Calu3 (cell line): Measurements from ENCODE around the gene AUH. TPM values are rescaled to one million over a fixed set of nuclear protein-coding genes. Genes with fewer than 3 reads are reported as not detected.
"Not testable (repeated sequence)": the region's sequence is repeated elsewhere in the genome, so short reads cannot be mapped to it uniquely, and the experiment has no call there.

ENCODE experiments used
- BruUV-seq: library from RNA; stranded (reverse); fragments of 400-500 nt; replicated peaks from 2 replicates; lab custom pipeline; 2021; lab: Mats Ljungman, UMichigan
- CTCF ChIA-PET: fragments of 300-600 bp; sonication (Branson Sonifier 250); formaldehyde crosslinking; loops from one replicate; lab custom pipeline; 2022; ENCODE audit warnings: antibody characterized with exemption; lab: Charles Lee
- DNase-seq: peaks from one replicate; pipeline ENCODE4 v3.0.0; 2022
- H3K27ac Mint-ChIP-seq: one replicate; pipeline ENCODE4 v1.8.0; 2022; ENCODE audit warnings: mixed read lengths; ENCODE audit not compliant: unreplicated experiment
- H3K27me3 Mint-ChIP-seq: one replicate; pipeline ENCODE4 v1.8.0; 2022; ENCODE audit warnings: mixed read lengths; ENCODE audit not compliant: unreplicated experiment
- H3K36me3 Mint-ChIP-seq: one replicate; pipeline ENCODE4 v1.8.0; 2022; ENCODE audit warnings: mild to moderate bottlenecking, moderate library complexity, mixed read lengths; ENCODE audit not compliant: insufficient read depth, unreplicated experiment
- H3K4me1 Mint-ChIP-seq: one replicate; pipeline ENCODE4 v1.8.0; 2022; ENCODE audit warnings: mild to moderate bottlenecking, low read depth, mixed read lengths; ENCODE audit not compliant: unreplicated experiment
- H3K4me3 Mint-ChIP-seq: one replicate; pipeline ENCODE4 v1.8.0; 2022; ENCODE audit warnings: mild to moderate bottlenecking, low read depth, moderate library complexity, mixed read lengths; ENCODE audit not compliant: unreplicated experiment
- H3K9me3 Mint-ChIP-seq: one replicate; pipeline ENCODE4 v1.8.0; 2022; ENCODE audit warnings: low read depth, mixed read lengths; ENCODE audit not compliant: unreplicated experiment
- intact Hi-C: fragments of 100-400 bp; cut with micrococcal nuclease; formaldehyde crosslinking; loops from one replicate; pipeline ENCODE4 v1.10.0; 2022; ENCODE audit not compliant: unreplicated experiment
- total RNA-seq: library from RNA; stranded (reverse); gene quantifications from 2 replicates; pipeline ENCODE4 v1.2.3, GENCODE V29; 2022
- TF ChIP-seq, protein P1 (sequence below): fragments of 200-600 bp; IDR thresholded peaks from one replicate; pipeline ENCODE4 v1.8.0; 2022; ENCODE audit warnings: antibody characterized with exemption; ENCODE audit not compliant: unreplicated experiment

The AUH gene
- total RNA-seq, 1 experiment from 2014 or later = 13.4 TPM

DNA sequence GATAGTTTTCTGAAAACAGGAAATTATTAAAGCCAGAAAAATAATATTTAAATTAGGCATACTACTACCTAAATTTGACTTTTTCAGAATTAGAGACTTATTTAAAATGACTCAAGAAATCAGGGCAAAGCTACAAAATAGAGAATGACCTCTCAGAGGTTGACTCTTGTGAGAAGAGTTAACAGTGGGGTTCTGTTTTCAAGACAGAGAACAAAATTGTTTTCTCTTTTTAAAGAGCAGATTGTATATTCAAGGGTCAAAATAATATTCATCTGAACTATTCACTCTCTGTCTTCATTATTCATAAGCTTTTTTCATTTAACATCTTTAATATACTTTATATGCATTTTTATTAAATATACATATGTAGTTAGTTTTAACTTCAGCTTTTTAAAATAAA, 21.9 kb upstream of the AUH start:
- Mint-ChIP-seq H3K27me3 (no peaks in the 10 kb centered on the region), H3K4me1 (no peaks in the 10 kb centered on the region), H3K4me3 (no peak overlapping the region), H3K36me3 (no peaks in the 10 kb centered on the region), H3K9me3 (no peaks in the 10 kb centered on the region), H3K27ac (no peak overlapping the region)
- BruUV-seq = no TSS peak
- TF ChIP-seq, protein P1, sequence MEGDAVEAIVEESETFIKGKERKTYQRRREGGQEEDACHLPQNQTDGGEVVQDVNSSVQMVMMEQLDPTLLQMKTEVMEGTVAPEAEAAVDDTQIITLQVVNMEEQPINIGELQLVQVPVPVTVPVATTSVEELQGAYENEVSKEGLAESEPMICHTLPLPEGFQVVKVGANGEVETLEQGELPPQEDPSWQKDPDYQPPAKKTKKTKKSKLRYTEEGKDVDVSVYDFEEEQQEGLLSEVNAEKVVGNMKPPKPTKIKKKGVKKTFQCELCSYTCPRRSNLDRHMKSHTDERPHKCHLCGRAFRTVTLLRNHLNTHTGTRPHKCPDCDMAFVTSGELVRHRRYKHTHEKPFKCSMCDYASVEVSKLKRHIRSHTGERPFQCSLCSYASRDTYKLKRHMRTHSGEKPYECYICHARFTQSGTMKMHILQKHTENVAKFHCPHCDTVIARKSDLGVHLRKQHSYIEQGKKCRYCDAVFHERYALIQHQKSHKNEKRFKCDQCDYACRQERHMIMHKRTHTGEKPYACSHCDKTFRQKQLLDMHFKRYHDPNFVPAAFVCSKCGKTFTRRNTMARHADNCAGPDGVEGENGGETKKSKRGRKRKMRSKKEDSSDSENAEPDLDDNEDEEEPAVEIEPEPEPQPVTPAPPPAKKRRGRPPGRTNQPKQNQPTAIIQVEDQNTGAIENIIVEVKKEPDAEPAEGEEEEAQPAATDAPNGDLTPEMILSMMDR = no peak
- CTCF ChIA-PET = no interaction called here
- DNase-seq = no peak
- intact Hi-C loops = no loop called here

DNA sequence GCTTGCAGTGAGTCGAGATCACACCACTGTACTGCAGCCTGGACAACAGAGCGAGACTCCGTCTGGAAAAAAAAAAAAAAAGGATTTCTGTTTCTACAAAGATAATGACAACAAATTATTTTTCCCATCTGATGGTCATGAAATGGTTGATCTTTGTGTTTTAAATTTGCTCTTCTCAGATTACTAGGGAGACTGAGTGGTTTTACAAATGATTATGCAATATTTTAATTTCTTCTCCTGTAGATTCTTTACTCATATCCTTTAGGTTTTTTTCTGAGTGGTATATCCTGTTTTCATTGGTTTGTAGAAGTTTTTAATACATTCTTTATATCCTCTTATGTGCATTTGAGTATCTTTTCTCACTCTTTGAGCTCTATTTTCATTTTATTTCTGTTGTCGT, 20.6 kb upstream of the AUH start:
- intact Hi-C loops = no loop called here
- TF ChIP-seq, protein P1 = no peak
- Mint-ChIP-seq H3K36me3 (no peaks in the 10 kb centered on the region), H3K27ac (no peak overlapping the region), H3K27me3 (no peaks in the 10 kb centered on the region), H3K4me1 (no peaks in the 10 kb centered on the region), H3K4me3 (no peak overlapping the region), H3K9me3 (no peaks in the 10 kb centered on the region)
- CTCF ChIA-PET = no interaction called here
- DNase-seq = no peak
- BruUV-seq = no TSS peak

DNA sequence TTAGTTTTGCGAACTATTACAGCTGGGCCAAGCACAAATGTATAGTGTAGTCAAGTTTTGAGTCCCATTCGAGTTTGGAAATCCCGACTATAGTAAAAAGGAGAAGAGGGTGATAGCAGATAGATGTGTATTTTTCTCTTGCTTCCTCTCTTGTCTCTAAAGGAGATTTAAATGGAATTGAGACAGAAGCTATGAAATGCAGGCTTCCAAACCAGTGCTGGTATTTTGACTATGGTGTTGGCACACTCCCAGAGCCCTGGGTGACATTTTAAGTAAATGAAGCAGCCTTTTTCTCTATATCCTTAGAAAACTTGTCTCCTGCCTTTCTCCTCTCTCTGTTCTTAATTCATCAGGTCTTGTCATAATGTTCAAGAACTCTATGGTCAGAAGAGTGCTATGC, 17.7 kb upstream of the AUH start:
- H3K9me3 Mint-ChIP-seq = no peaks in the 10 kb centered on the region
- BruUV-seq = no TSS peak
- H3K4me1 Mint-ChIP-seq = no peaks in the 10 kb centered on the region
- no peak for DNase-seq
- no peaks in the 10 kb centered on the region for H3K36me3 Mint-ChIP-seq
- intact Hi-C loops = no loop called here
- TF ChIP-seq, protein P1 = no peak
- H3K4me3 Mint-ChIP-seq = no peak overlapping the region
- no peak overlapping the region for H3K27ac Mint-ChIP-seq
- CTCF ChIA-PET = no interaction called here
- H3K27me3 Mint-ChIP-seq = no peaks in the 10 kb centered on the region

DNA sequence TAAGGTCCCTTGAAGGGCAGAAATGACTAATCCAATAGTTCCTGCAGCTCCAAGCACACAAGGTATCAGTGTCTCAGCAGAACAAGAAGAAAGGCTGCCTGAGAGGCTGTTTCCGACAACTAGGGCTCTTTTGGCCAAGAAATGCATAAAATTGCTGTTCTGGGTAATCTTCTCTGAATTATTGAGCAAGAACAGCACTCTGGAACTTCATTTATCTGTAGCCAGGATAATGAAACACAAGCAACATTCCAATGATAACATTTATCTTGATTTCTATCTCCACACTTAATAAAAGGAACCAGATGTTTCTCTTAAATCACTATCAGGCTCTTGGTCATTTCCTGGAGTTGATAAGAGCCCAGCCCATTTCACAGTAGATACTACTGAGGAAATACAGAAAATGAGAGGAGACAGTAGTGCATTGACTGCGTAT, 17.0 kb upstream of the AUH start:
- intact Hi-C loops = no loop called here
- Mint-ChIP-seq H3K36me3 (no peaks in the 10 kb centered on the region), H3K4me1 (no peaks in the 10 kb centered on the region), H3K27me3 (no peaks in the 10 kb centered on the region), H3K9me3 (no peaks in the 10 kb centered on the region), H3K4me3 (no peak overlapping the region), H3K27ac (no peak overlapping the region)
- TF ChIP-seq, protein P1 = no peak
- CTCF ChIA-PET = no interaction called here
- BruUV-seq = no TSS peak
- DNase-seq = no peak

DNA sequence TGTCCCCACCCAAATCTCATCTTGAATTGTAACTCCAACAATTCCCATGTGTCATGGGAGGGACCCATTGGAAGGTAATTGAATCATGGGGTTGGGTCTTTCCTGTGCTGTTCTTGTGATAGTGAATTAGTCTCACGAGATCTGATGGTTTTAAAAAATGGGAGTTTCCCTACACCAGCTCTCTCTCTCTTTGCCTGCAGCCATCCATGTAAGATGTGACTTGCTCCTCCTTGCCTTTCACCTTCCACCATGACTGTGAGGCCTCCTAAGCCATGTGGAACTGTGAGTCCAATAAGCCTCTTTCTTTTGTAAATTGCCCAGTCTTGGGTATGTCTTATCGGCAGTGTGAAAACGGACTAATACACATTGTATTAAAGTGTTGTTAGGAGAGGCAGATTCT, 16.3 kb upstream of the AUH start:
- H3K27ac Mint-ChIP-seq, H3K4me3 Mint-ChIP-seq, BruUV-seq, H3K9me3 Mint-ChIP-seq, DNase-seq, H3K4me1 Mint-ChIP-seq, H3K27me3 Mint-ChIP-seq, CTCF ChIA-PET, H3K36me3 Mint-ChIP-seq, intact Hi-C loops: not testable (repeated sequence)
